Activated T-helper 1 cell treated with Interleukin-2 at 50 U/mL for 16 hours (primary cell): Measurements from ENCODE around the gene SLC22A12.

Source experiments
- DNase-seq: peaks from one replicate; pipeline ENCODE4 v3.0.0-alpha.2; 2020; ENCODE audit warnings: low read depth

Gene SLC22A12

DNA sequence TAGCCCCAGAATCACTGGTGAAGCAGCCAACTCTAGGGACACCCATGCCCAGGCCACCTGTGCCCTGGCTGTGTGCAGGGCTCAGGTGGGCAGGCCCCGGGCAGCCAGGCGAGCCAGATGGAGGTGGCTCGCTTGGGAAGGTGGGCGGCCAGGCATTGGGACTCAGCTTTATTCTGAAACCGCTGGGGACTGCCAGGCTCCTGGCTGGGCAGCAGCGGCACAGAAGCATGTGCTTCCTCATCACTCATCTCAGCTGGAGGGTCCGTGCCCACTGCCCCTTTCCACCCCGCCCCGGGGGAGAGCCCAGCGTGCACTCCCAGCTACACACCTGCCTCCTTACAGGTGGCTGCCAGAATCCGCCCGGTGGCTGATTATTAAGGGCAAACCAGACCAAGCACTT lies 27.1 kb upstream of the SLC22A12 start:
- no peak for DNase-seq

DNA sequence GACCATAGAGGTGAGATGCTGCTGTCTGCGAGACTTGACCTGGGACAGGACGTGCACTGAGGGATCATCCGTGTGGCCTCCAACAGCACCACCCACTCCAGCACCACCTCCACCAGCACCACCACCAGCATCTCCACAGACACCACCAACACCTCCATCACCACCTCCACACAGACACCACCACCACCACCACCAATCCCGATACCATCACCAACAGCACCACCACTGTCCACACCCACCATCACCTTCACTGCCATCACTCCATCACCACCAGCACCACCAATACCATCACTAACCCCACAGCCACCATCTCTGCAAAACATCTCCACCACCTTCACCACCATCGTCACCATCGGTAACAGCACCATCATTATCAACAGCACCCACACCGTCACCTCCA lies 26.6 kb upstream of the SLC22A12 start:
- DNase-seq, result no peak

DNA sequence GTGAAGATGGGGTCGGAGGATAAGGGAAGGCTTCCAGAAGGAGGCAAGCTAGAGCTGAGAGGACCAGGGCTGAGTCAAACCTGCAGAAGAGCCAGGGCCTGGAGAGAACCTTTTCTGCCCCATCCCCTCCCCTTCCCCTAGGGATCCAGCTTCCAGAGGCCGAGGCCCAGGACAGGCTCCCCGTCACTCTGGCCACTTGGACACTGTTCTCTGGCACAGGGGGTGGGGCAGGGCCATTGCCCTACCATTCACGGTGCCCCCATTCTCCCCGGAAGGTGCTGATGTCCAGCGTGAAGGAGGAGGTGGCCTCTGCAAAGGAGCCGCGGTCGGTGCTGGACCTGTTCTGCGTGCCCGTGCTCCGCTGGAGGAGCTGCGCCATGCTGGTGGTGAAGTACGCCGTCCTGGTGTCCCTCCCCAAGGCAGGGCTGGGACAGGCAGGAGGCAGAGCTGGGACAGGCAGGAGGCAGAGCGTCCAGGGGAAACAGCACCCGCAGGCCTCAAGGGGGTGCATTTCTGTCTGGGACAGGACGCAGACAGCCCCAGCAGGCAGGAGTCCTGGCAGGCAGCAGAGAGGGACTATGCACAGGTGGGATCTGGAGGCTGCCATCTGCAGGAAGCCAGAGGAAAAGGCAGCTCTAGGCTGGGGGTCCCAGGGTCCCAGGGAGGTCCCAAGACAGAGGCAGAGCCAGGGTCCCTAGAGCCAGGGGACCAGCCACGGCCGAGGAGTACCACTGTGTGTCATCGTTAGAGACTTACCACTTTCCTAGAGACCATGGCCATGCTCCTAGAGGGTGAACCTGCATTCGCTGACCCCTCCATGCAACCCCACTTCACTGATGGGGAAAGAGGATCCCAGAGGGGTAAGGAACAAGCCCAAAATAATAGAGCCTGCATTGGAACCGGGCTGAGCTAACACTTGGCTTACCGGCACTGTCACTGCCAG lies 25.8 kb upstream of the SLC22A12 start:
- DNase-seq, result no peak

DNA sequence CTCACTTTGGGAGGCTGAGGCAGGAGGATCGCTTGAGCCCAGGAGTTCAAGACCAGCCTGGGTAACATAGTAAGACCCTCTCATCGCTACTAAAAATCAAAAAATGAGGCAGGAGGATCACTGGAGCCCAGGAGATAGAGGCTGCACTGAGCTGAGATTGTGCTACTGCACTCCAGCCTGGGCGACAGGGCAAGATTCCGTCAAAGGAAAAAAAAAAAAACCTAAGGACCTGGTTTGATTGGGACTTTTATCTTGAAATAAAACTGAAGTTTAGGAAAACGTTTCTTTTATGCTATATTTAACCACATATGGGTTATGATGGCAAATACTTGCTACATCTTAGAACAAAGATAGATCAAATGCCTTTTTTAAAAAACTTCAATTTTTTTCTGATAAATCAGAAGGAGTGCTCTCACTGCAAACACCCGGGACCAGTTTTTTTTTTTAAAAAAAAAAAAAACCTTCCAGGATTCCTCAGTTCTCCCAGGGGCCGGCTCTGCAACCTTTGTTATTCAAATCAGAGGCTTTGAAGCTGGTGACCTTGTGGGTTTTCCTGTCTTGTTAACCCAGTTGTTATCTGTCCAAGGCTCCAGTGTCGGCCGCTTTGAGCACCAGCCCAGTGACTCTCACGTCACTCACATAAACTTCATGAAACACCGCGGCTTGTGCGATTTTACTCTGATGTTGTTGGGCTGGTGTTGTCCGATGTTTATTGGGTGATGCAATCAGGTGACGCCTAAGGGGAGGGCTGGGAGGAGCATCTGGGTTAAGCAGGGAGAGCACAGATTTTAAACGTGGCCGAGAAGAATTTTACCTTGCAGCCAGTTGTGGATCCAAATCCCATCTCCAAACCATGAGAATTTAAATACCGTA lies 24.7 kb upstream of the SLC22A12 start:
- DNase-seq, result no peak

DNA sequence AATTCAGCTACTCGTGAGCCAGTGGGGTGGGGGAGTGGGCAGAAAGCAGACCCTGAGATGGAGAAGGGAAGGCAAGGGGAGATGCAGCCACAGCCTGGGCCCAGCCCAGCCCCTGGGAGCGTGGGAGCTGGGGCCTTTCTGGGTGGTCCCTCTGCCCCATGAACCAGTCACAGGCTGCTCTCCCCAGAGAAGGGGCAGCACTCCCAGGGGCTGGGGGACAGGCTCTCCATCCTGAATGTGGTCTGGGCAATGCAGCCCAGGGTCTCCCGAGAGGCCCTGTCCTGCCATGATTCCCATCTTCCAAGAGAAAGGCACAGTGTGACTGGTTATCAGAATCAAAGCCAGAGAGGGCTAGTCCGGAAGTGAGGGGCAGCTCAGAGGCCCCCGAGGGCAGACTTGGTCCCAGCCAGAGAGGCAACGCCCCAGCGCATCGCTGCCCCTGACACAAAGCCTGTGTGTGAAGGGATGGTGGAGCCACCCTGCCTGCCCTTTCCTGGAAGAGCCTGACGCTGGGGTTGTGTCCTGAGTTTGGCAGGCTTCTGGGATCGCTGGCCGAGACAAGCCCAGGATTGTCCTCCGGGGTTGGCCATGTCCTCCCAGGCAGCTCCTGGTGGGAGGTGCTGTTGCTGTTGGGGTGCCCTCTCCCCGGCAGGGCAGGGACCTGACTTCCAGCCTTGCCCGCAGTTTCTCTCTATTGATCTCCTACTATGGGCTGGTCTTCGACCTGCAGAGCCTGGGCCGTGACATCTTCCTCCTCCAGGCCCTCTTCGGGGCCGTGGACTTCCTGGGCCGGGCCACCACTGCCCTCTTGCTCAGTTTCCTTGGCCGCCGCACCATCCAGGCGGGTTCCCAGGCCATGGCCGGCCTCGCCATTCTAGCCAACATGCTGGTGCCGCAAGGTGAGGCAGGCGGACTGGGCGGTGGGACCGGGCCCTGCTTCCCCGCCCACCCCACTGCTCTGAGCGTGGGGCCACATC lies 23.8 kb upstream of the SLC22A12 start:
- DNase-seq, result no peak

DNA sequence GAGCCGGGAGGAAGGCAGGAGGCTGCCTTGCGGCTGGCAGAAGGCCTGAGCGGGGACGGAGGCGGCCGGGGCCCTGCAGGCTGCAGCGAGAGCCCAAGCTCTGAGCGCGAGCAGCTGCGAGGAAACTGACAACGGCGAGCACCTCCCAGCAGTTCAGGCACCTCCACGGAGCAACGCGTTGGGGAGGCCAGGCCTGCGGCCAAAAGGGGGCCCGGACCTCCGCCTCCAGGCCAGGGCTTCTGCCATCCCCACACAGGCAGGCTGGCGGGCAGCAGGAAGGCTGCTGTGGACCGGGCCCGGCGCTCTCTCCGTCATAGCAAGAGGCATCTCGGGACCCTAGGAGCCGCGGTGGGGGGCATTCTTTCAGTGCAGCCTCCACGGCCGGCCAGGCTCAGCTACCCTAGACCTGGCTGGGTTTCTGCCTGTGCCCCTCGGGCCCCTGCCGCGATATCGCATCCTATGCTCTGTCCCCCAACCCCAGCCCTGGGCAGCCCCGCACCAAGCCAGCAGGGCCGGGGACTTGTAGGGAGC lies 22.9 kb upstream of the SLC22A12 start:
- no peak for DNase-seq

DNA sequence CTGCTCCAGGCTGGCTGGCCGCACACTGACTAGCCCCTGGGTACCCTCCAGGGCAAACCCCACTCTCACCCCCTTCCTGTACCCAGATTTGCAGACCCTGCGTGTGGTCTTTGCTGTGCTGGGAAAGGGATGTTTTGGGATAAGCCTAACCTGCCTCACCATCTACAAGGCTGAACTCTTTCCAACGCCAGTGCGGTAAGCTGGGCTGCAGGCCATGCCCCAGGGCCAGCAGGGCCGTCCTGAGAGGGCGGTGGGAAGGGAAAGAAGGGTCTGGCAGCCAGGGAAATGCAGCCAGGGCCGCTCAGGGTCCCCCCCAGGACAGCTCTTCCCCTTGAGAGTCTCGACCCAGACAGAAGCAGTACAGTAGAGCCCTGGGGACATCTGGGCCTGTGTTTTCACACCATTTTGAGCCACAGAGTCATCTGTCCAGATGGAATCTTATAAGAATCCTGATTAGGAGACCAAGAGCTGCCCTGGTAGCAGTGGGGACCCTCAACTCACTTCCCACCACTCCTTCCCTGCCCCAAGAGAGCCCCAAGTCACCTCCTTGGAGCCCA lies 22.4 kb upstream of the SLC22A12 start:
- DNase-seq, result no peak

DNA sequence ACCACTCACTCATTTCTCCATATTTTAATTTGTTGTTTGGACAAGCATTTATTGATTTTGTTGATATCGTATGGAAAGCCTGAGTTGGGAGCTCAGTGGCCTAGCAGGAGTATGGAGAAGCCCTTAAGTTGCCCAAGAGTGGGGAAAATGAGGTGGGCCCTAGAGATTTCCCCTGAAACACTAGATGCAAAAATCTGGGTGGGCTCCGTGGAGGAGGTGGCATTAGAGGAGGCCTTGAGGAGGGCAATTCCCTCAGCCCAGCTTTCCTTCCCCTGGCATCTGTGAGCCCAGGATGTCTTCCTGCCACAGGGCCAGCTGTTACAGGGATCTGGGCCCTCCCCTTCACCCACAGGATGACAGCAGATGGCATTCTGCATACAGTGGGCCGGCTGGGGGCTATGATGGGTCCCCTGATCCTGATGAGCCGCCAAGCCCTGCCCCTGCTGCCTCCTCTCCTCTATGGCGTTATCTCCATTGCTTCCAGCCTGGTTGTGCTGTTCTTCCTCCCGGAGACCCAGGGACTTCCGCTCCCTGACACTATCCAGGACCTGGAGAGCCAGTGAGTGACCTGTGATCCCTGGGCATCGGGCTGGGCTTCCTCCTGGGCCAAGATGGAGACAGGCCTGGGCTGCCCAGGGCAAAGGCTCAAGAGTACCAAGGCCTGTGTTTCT lies 21.6 kb upstream of the SLC22A12 start:
- no peak for DNase-seq

DNA sequence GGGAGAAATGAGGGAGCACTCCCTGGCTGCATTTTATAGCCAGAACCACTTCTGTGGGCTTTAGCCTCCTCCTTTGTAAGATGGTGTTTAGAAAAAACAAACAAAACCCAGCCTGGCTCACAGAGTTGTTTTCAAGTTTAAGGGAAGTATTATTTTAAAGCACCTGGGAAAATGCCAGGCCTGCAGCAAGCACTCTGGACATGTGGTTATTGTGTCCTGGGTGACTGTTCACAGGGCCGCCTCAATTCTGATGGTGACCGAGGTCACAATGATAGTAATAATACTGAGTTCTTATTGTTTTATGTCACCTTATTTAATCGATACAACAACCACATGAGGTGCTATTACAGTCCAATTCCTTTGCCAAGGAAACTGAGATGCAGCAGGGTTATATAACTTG lies 20.7 kb upstream of the SLC22A12 start:
- no peak for DNase-seq

DNA sequence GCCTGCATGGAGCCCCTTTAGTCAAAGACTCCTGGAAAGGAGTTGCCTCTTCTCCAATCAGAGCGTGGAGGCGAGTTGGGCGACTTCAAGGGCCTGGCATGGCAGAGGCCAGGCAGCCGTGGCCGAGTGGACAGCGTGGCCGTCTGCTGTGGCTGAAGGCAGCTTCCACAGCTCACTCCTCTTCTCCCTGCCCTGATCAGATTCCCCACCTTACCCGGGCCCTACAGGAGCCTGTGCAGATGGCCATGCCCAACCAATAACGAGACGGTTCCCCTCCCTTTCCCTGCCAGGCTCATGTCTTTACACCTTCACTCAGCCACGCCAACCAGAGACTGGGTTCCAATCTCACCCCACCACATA lies 20.0 kb upstream of the SLC22A12 start:
- DNase-seq, result no peak

DNA sequence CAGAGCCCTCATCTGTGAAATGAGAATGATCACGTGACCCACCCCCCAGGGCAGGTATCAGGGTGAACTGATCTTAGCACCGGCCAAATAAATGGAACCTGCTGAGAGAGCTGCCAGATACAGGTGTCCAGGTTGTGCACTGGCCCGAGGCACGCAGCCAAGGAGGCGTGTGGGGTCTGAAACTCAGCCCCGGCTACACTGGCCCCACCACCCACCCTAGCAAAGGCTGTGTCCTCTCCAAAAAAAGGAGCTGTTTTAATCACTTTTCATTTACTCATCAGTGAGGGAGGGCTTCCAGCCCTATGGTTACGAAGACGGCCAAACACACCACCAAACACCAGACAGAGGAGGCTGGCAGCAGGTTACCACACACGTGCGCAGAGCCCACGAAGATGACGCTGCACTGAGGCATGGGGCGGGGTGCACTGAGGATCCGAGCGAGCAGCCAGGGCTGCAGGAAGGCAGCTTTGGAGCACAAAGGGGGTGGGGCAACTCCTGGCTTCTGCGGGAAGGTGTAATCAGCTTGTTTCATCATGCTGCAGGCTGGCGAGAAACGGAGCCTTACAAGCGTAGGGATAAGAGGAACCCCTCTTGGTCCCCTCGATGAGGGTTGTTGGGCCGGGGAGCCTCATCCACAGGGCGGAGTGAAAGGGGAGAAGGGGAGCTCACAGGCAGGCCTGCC lies 19.5 kb upstream of the SLC22A12 start:
- DNase-seq, result no peak

DNA sequence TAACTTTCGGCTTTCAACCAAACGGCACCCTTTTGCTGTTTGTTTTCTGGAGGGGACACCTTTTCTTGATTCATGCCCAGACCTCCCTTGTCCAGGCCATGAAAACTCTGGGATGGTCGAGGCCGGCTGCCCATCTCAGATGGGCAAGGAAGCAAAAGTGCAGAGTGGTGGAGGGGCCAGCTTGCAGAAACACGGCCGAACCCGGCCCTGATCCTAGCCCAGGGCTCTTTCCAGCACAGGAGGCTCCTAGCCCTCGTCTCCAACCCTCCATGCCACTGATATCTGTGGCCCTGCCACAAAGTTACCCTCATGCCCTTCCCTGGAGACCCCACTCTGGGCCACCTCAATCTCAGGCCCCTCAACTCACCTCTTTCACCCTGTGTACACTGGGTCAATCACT lies 18.9 kb upstream of the SLC22A12 start:
- DNase-seq, result no peak

DNA sequence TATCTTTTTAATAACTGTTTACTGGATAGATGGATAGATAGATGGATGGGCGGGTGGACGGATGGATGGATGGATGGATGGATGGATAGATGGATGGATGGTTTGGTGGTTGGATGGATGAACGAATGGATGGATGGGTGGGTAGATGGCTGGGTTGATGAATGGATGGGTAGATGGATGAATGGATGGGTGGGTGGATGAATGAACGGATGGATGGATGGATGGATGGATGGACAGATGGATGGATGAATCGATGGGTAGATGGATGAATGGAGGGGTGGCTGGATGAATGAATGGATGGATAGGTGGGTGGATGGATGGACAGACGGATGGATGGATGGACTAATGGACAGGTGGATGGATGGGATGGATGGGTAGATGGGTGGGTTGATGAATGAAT lies 13.8 kb upstream of the SLC22A12 start:
- no peak for DNase-seq

DNA sequence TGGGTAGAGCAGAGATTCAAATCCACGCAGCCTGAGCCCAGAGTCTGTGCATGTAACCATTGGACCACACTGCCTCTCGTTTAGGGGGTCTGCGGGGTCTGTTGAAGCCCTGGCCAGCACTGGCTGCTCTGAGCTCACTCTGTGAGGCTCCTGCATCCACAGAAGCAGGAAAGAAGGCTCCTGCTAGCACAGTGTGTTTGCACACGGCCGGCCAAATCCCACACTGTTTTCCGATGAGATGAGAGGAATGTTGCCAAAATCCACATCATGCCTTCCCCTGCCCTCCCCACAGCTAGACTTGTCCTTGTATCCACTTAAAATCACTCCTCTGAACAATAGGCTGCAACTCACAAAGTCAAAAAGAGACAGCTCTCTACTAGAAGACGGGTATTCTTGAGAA lies 10.6 kb upstream of the SLC22A12 start:
- no peak for DNase-seq

DNA sequence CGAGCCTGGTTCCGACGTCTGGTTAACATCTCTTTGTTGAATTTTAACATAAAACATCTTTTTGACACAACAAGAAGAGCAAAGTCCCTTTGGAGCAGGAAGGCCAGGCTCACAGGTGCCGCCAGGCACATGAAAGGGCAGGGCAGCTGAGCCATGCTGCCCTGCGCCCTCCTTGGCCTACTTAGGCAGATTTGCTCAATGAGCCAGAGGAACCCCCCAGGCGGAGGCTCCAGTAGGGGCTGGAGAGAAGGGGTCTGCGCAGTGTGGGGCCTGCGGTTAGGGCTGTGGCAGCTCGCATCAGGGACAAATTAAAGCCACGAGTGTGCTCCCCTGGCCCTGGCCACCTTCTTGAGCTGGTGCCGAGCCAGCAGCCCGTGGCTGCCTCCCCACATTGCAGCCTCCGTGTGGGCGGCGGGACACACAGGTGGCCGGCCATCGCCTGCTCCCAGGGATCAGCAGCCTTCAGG lies 9.9 kb upstream of the SLC22A12 start:
- DNase-seq, result no peak

DNA sequence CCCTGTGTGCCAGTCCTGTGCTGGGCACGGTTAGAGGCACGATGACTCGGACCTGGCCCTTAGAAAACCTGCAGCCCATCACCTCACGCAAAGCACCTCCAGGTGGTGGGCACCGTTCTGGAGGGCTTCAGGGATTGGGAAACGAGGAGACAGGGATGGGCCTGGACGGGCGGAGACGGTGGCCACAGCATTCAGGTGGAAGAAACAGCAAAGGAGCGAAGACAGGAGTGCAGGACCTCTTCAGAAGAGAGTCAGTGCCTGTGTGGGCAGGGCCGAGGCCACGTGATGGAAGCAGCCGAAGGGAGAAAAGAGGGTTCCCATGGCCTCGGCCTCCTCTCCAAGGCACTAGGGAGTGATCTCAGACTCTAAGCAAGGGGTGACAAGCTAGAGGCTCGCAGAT lies 8.1 kb upstream of the SLC22A12 start:
- DNase-seq, result no peak

DNA sequence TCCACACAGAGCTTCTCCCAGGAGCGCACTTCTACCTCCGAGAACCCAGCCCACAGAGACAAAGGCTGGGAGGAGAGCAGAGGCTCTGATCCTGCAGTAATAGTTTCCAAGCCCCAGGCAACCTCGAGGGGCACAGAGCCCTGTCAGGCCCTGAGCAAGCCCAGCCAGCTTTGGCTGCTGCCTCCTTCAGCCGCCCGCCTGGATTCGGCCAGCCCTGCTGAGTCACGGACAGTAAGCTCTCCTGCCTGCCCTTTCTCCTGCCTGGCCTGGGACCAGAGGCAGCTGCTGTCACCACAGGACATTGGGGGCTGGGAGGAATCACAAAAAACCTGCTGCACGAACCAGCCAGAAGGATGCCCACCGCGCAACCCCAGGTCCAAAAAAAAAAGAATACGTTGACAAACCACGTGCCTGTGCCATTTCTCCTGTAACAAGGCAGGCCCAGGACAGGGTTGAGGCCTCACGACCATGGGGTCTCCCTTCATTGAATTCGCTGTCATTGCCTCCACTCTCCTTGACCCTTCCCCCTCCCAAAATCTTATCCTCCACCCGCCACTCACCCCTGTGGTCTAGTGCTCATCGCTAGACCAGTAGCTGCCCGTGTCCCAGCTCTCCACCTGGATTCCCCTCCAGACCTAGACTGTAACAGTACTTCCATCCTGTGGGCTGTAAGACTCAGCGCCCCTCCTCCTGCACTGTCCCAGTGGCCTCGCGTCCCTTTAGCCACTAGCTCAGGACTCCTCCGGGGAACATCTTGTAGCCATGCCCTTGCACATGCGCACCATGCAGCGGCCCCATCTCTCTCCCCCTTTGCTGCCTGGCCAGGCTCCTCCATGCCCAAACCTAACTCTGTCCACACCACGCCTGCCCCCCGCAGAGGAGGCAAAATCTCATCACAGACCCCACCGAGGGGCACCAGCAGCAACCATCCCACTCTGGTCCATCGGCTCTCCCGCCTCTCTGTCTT lies 7.4 kb upstream of the SLC22A12 start:
- no peak for DNase-seq

DNA sequence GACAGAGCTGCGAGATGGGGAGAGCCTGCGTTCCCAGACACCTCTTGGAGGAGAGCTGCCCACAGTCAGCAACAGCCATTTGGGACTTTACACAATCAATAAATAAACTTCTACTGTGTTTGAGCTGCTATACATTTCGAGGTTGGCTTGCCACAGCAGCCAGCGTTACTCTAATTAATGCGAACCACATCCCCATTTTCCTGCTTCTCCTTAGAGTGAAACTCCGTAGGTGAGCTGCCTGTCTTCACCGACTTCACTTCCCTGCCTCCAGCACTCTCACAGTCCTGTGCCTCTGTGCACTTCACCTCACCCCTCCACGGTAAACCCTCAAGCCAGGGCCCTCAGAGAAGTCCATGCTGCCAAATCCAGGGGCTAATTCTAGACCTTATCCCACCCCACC lies 5.9 kb upstream of the SLC22A12 start:
- DNase-seq, result no peak

DNA sequence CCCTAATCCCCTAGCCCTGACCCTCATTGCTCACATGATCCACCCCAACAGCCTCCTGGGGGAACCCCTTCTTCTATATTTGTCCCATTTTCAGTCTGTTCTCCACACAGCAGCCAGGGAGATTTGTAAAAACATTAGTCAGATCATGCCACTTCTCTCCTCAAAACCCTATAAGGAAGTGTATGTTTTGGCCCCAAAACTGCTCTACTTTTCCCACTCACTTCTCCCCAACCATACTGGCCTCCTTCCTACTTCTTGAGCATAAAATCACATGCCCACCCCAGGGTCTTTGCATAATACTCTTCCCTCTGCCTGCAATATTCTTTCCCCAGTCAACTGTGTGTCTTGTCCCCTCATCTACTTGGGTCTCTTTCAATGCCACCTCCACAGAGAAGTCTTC lies 4.7 kb upstream of the SLC22A12 start:
- DNase-seq, result no peak
